ENCODE results near the gene ANTXR1. TPM values are rescaled to one million over a fixed set of nuclear protein-coding genes. Genes with fewer than 3 reads are reported as not detected.

Gene ANTXR1
- total and polyA plus RNA-seq, 9 of the 15 experiments (the other 6 are each of a cell fraction or from before 2014, with no cell fraction given), result 0.07 to 1.00 (median 0.54) TPM

GRCh38 chr2:69271831-69272257 is 258.9 kb downstream of the ANTXR1 start:
- POLR2A ChIA-PET, result interaction anchor here (0.6 to 0.7 kb wide), 2 partner anchors 14 to 69 kb away, joined by 3 read pairs; no protein-coding TSS in a partner anchor
- Histone ChIP-seq H3K27ac (ENCODE audit: extremely low read depth, low read depth, low read length) (no peak overlapping the region), H3K4me3 (no peak overlapping the region), H4K20me1 (replicated peaks; ENCODE audit: control insufficient read depth, insufficient read depth, low read length) (no peaks in the 10 kb centered on the region), H3K4me2 (ENCODE audit: insufficient read depth, low read length) (no peak overlapping the region), H3K9ac (ENCODE audit: insufficient read depth in 1 of 2, low read depth in 2 of 2, low read length in 2 of 2) (no peak overlapping the region), H3K4me1 (replicated peaks in 1 of 2; ENCODE audit: control insufficient read depth in 2 of 2, insufficient read depth in 2 of 2, low read length in 2 of 2) (no peaks in the 10 kb centered on the region), H3K36me3 (ENCODE audit: control insufficient read depth, insufficient read depth, low read length) (no peaks in the 10 kb centered on the region), H2AFZ (ENCODE audit: low read depth, low read length) (no peak overlapping the region), H3K9me3 (replicated peaks; ENCODE audit: control insufficient read depth, insufficient read depth, low read depth, low read length) (no peaks in the 10 kb centered on the region), H3K79me2 (ENCODE audit: control insufficient read depth, insufficient read depth, low read length) (no peaks in the 10 kb centered on the region), H3K9me1 (ENCODE audit: control insufficient read depth, insufficient read depth, low read length) (no peaks in the 10 kb centered on the region), H3K27me3 (ENCODE audit: control insufficient read depth in 2 of 2, insufficient read depth in 2 of 2, low read length in 2 of 2) (peaks cover 4 to 7% of the 10 kb centered on the region in 2 experiments; a peak in 3 of 5 replicates)
- in situ Hi-C loops (cut with MboI) (no loop called here), intact Hi-C loops (cut with micrococcal nuclease) (no loop called here)
- no peak for ATAC-seq
- TF ChIP-seq TAF15 (IDR thresholded peaks at IDR 0.05; ENCODE audit: low read depth, low read length) (no peak), KDM2B (CRISPR knock-in tag; IDR thresholded peaks at IDR 0.05) (no peak), ETS2 (tag; IDR thresholded peaks at IDR 0.05; ENCODE audit: borderline replicate concordance, poor library complexity, severe bottlenecking) (no peak), ESRRA (IDR thresholded peaks at IDR 0.05; ENCODE audit: borderline replicate concordance, low read depth) (no peak), HMG20A (CRISPR knock-in tag; conservative IDR thresholded peaks at IDR 0.05) (no peak), GATAD2B (IDR thresholded peaks at IDR 0.05; ENCODE audit: borderline replicate concordance) (no peak), HCFC1 (IDR thresholded peaks at IDR 0.05; ENCODE audit: low read depth, low read length) (no peak), SRSF9 (IDR thresholded peaks at IDR 0.05; ENCODE audit: borderline replicate concordance, low read depth, low read length) (no peak), ZNF77 (CRISPR knock-in tag; IDR thresholded peaks at IDR 0.05) (no peak), ZNF124 (CRISPR knock-in tag; IDR thresholded peaks at IDR 0.05) (no peak), OTX1 (CRISPR knock-in tag; IDR thresholded peaks at IDR 0.05) (no peak), RBM34 (IDR thresholded peaks at IDR 0.05; ENCODE audit: borderline replicate concordance, insufficient read depth, low read length) (no peak), MCM3 (IDR thresholded peaks at IDR 0.05) (no peak), NFE2L1 (tag; IDR thresholded peaks at IDR 0.05; ENCODE audit: borderline replicate concordance, low read depth) (no peak), ZFX (CRISPR knock-in tag; IDR thresholded peaks at IDR 0.05) (no peak), PHF21A (IDR thresholded peaks at IDR 0.05; ENCODE audit: borderline replicate concordance, low read depth) (no peak), HIVEP1 (CRISPR knock-in tag; IDR thresholded peaks at IDR 0.05) (no peak)
- TF ChIP-seq, protein P1, sequence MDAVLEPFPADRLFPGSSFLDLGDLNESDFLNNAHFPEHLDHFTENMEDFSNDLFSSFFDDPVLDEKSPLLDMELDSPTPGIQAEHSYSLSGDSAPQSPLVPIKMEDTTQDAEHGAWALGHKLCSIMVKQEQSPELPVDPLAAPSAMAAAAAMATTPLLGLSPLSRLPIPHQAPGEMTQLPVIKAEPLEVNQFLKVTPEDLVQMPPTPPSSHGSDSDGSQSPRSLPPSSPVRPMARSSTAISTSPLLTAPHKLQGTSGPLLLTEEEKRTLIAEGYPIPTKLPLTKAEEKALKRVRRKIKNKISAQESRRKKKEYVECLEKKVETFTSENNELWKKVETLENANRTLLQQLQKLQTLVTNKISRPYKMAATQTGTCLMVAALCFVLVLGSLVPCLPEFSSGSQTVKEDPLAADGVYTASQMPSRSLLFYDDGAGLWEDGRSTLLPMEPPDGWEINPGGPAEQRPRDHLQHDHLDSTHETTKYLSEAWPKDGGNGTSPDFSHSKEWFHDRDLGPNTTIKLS (IDR thresholded peaks at IDR 0.05; ENCODE audit: borderline replicate concordance, low read depth), result no peak
- CTCF ChIA-PET (ENCODE audit: low intra/inter-chr PET ratio), result no interaction called here
- no peak for FAIRE-seq
- 0% methylated on average over 3 of the region's 3 CpGs for WGBS (ENCODE audit: insufficient coverage, low coverage, missing lambda C conversion rate)
- BruUV-seq (replicated peaks), result no TSS peak
- DNase-seq (ENCODE audit: extremely low read depth in 1 of 4, low spot score in 3 of 4), result no peak
